Mucosa of descending colon (tissue), 3 donors: ENCODE results near the gene GOT2. TPM values are rescaled to one million over a fixed set of nuclear protein-coding genes. Genes with fewer than 3 reads are reported as not detected.
A peak's percentile ranks its signal among the peaks of the same experiment; 100 is the strongest.

Experiments used
- ATAC-seq: fragments of 200-7000 bp; cut with Tn5 transposase; one replicate; pipeline ENCODE4 v1.9.1; 2020; ENCODE audit warnings: mild to moderate bottlenecking, moderate library complexity
- DNase-seq, 3 donors: peaks; one replicate each; pipeline ENCODE4 v3.0.0-alpha.2; 2020
- H3K36me3 ChIP-seq: fragments of 200-600 bp; one replicate; pipeline ENCODE4 v1.8.0; 2021; ENCODE audit warnings: low read depth, mild to moderate bottlenecking
- H3K4me1 ChIP-seq: fragments of 200-600 bp; one replicate; pipeline ENCODE4 v1.8.0; 2021; ENCODE audit warnings: low read depth, mild to moderate bottlenecking
- H3K4me3 ChIP-seq: fragments of 200-600 bp; one replicate; pipeline ENCODE4 v1.8.0; 2021; ENCODE audit warnings: mild to moderate bottlenecking
- H3K9me3 ChIP-seq: fragments of 200-600 bp; one replicate; pipeline ENCODE4 v1.8.0; 2021; ENCODE audit warnings: mild to moderate bottlenecking
- CTCF ChIP-seq: fragments of 200-600 bp; IDR thresholded peaks from one replicate; pipeline ENCODE4 v1.8.0; 2022; ENCODE audit warnings: antibody characterized with exemption, mild to moderate bottlenecking
- intact Hi-C, 2 donors: fragments of 100-400 bp; cut with DNase I in 1 of 2; cut with micrococcal nuclease in 1 of 2; formaldehyde crosslinking; loops; one replicate each; pipeline versions ENCODE4 v1.11.0 to v1.11.1; 2022; cut with DNase I, micrococcal nuclease
- total RNA-seq, 3 donors: library from RNA; stranded (reverse); fragmentation: NEBNext Ultra II Directional in 2 of 3; extraction: Animal tissue kit (Norgen Biotek cat#: 25700) in 2 of 3; gene quantifications; one replicate each; pipeline versions ENCODE4 v1.2.1 to v1.2.4, GENCODE V29; 2021 to 2023
- donor health status: DM: no; HTN: no; CAD: no; lungs with moderate emphysema.
- donor health status: DM: no; HTN: no; CAD: no.
- donor health status: DM: no; HTN: yes; CAD: no.

GOT2 gene
- total RNA-seq, 3 donors from 2014 or later = 95.0 to 120 (median 116) TPM

GRCh38 chr16:58756650-58757332 is 22.7 kb upstream of the GOT2 start:
- no peaks in the 10 kb centered on the region for H3K9me3 ChIP-seq
- ATAC-seq = no peak

GRCh38 chr16:58755989-58756649 is 22.0 kb upstream of the GOT2 start:
- peak; percentile 97 for ATAC-seq
- intact Hi-C loops = loop anchor here in 1 of 2 donors (10.0 kb wide), 2 partner anchors 71 to 421 kb away; partner anchors contain the start of gene SLC38A7
- H3K36me3 ChIP-seq = no peaks in the 10 kb centered on the region
- H3K9me3 ChIP-seq = no peaks in the 10 kb centered on the region
- TF ChIP-seq CTCF = peak; percentile 40
- DNase-seq = peak; percentile 59 to 90 (median 78)
- no peaks in the 10 kb centered on the region for H3K4me1 ChIP-seq
- no peak overlapping the region for H3K4me3 ChIP-seq

More at GRCh38 chr16:58756650-58757332, 22.7 kb upstream of the GOT2 start:
- H3K4me3 ChIP-seq = no peak overlapping the region
- H3K4me1 ChIP-seq = no peaks in the 10 kb centered on the region
- DNase-seq = no peak
- intact Hi-C loops = loop anchor here in 1 of 2 donors (10.0 kb wide), 2 partner anchors 72 to 422 kb away; partner anchors contain the start of gene SLC38A7
- no peak for TF ChIP-seq CTCF
- H3K36me3 ChIP-seq = no peaks in the 10 kb centered on the region

GRCh38 chr16:58753711-58754134 is 19.6 kb upstream of the GOT2 start:
- no peaks in the 10 kb centered on the region for H3K36me3 ChIP-seq
- H3K4me1 ChIP-seq = no peaks in the 10 kb centered on the region
- TF ChIP-seq CTCF = no peak
- no peak for ATAC-seq
- no peak for DNase-seq
- intact Hi-C loops = loop anchor here in 1 of 2 donors (10.0 kb wide), 2 partner anchors 69 to 419 kb away; partner anchors contain the start of gene SLC38A7
- H3K9me3 ChIP-seq = no peaks in the 10 kb centered on the region
- no peak overlapping the region for H3K4me3 ChIP-seq

- DNase-seq (no peak), ATAC-seq (no peak)
- intact Hi-C loops = no loop called here
- no peak for TF ChIP-seq CTCF
- no peaks in the 10 kb centered on the region for H3K36me3 ChIP-seq
- peaks cover 2% of the 10 kb centered on the region for H3K4me1 ChIP-seq
- H3K9me3 ChIP-seq = no peaks in the 10 kb centered on the region
- no peak overlapping the region for H3K4me3 ChIP-seq
Observed at GRCh38 chr16:58744497-58744896, 10.4 kb upstream of the GOT2 start.

- Histone ChIP-seq H3K4me3 (no peak overlapping the region), H3K9me3 (no peaks in the 10 kb centered on the region), H3K36me3 (no peaks in the 10 kb centered on the region), H3K4me1 (peaks cover 2% of the 10 kb centered on the region)
- ATAC-seq (no peak), DNase-seq (no peak)
- intact Hi-C loops = no loop called here
- no peak for TF ChIP-seq CTCF
Observed at GRCh38 chr16:58741976-58742375, 7.9 kb upstream of the GOT2 start.
